CD4-positive, alpha-beta T cell (primary cell): ENCODE results near the gene SUZ12. TPM values are rescaled to one million over a fixed set of nuclear protein-coding genes. Genes with fewer than 3 reads are reported as not detected.

Source experiments
- ATAC-seq: fragments of 200-7000 bp; cut with Tn5 transposase; one replicate; pipeline ENCODE4 v1.10.0; 2022; ENCODE audit warnings: mild to moderate bottlenecking; ENCODE audit not compliant: poor library complexity
- CTCF ChIA-PET: fragments of 350-600 bp; sonication (Branson Sonifier 250); formaldehyde crosslinking; loops from one replicate; lab custom pipeline; 2021; ENCODE audit warnings: antibody characterized with exemption, inconsistent platforms; lab: Charles Lee
- POLR2A ChIA-PET: fragments of 350-600 bp; sonication (Branson Sonifier 250); formaldehyde crosslinking; loops from one replicate; lab custom pipeline; 2021; ENCODE audit warnings: antibody characterized with exemption, inconsistent platforms; lab: Charles Lee
- DNase-seq, 14 experiments: peaks; one replicate each; pipeline ENCODE4 v3.0.0-alpha.2; 2013 to 2020; ENCODE audit warnings: mixed read lengths in 2 of 14
- H3K27ac ChIP-seq, 2 donors: one replicate each; pipeline versions ENCODE4 v1.5.1 to v1.7.0; 2013; ENCODE audit warnings: low read length in 2 of 2, low read depth in 1 of 2, mild to moderate bottlenecking in 1 of 2
- H3K27me3 ChIP-seq, 2 experiments: 1 replicate in 1 of 2; 2 replicates in 1 of 2; pipeline versions ENCODE4 v1.6.1 to v1.7.0; 2013; ENCODE audit warnings: low read length in 2 of 2, control low read depth in 1 of 2, mild to moderate bottlenecking in 1 of 2, moderate library complexity in 1 of 2; ENCODE audit not compliant: insufficient read depth in 2 of 2, control insufficient read depth in 1 of 2
- H3K36me3 ChIP-seq: one replicate; pipeline ENCODE4 v1.6.1; 2013; ENCODE audit warnings: low read length, control low read depth; ENCODE audit not compliant: insufficient read depth
- H3K4me1 ChIP-seq: one replicate; pipeline ENCODE4 v1.6.1; 2013; ENCODE audit warnings: low read length, control low read depth; ENCODE audit not compliant: insufficient read depth
- H3K4me3 ChIP-seq: one replicate; pipeline ENCODE4 v1.5.1; 2013; ENCODE audit warnings: mild to moderate bottlenecking, low read length, moderate library complexity
- H3K9me3 ChIP-seq, 2 experiments: 1 replicate in 1 of 2; 2 replicates in 1 of 2; pipeline versions ENCODE4 v1.6.1 to v1.7.0; 2013; ENCODE audit warnings: low read length in 2 of 2, mild to moderate bottlenecking in 2 of 2, control low read depth in 1 of 2, moderate library complexity in 1 of 2; ENCODE audit not compliant: control insufficient read depth in 1 of 2, insufficient read depth in 1 of 2
- H3K27ac Mint-ChIP-seq: one replicate; pipeline ENCODE4 v1.8.0; 2020; ENCODE audit warnings: mixed read lengths
- H3K27me3 Mint-ChIP-seq: one replicate; pipeline ENCODE4 v1.8.0; 2021; ENCODE audit warnings: mixed read lengths
- H3K36me3 Mint-ChIP-seq: one replicate; pipeline ENCODE4 v1.8.0; 2021; ENCODE audit warnings: low read depth, mixed read lengths
- H3K4me1 Mint-ChIP-seq: one replicate; pipeline ENCODE4 v1.8.0; 2021; ENCODE audit warnings: low read depth, mixed read lengths
- H3K4me3 Mint-ChIP-seq: one replicate; pipeline ENCODE4 v1.8.0; 2020; ENCODE audit warnings: mild to moderate bottlenecking, mixed read lengths
- H3K9me3 Mint-ChIP-seq: one replicate; pipeline ENCODE4 v1.8.0; 2020; ENCODE audit warnings: mixed read lengths
- intact Hi-C, 2 experiments: fragments of 100-400 bp; cut with DNase I in 1 of 2; cut with micrococcal nuclease in 1 of 2; formaldehyde crosslinking; loops; one replicate each; pipeline versions ENCODE4 v1.15.1 to v1.9.0; 2023 to 2025; cut with DNase I, micrococcal nuclease
- total RNA-seq, 174 experiments: library from RNA in 2 of 174; stranded (reverse) in 2 of 174; gene quantifications; one replicate each; pipeline ENCODE4 v1.2.3 and lab custom pipeline; 2021 to 2026
- TF ChIP-seq, protein P1 (sequence below): fragments of 200-600 bp; IDR thresholded peaks from one replicate; pipeline ENCODE4 v1.8.0; 2022; ENCODE audit warnings: antibody characterized with exemption, mild to moderate bottlenecking

Gene SUZ12
- total RNA-seq, 2 experiments from 2014 or later, result 26.8 to 27.1 TPM

GRCh38 chr17:32016231-32016630 is 79.4 kb downstream of the SUZ12 start:
- peaks cover 29% of the 10 kb centered on the region for H3K36me3 ChIP-seq
- intact Hi-C loops, result no loop called here
- Mint-ChIP-seq H3K36me3 (peaks cover 34% of the 10 kb centered on the region), H3K4me1 (peaks cover 50% of the 10 kb centered on the region), H3K27ac (peak overlapping the region; percentile 43), H3K9me3 (no peaks in the 10 kb centered on the region), H3K4me3 (no peak overlapping the region), H3K27me3 (no peaks in the 10 kb centered on the region)
- H3K27ac ChIP-seq, result no peak overlapping the region
- peaks cover 20% of the 10 kb centered on the region for H3K4me1 ChIP-seq
- H3K9me3 ChIP-seq, result no peaks in the 10 kb centered on the region
- ATAC-seq (no peak), DNase-seq (no peak)
- H3K4me3 ChIP-seq, result no peak overlapping the region
- no peaks in the 10 kb centered on the region for H3K27me3 ChIP-seq
- ChIA-PET POLR2A (interaction anchor here (1.2 kb wide), 1 partner anchor 9 kb away, joined by 3 read pairs; the partner anchor contains the start of gene LRRC37B), CTCF (interaction anchor here (1.0 kb wide), 1 partner anchor 9 kb away, joined by 3 read pairs; the partner anchor contains the start of gene LRRC37B)
- TF ChIP-seq, protein P1, sequence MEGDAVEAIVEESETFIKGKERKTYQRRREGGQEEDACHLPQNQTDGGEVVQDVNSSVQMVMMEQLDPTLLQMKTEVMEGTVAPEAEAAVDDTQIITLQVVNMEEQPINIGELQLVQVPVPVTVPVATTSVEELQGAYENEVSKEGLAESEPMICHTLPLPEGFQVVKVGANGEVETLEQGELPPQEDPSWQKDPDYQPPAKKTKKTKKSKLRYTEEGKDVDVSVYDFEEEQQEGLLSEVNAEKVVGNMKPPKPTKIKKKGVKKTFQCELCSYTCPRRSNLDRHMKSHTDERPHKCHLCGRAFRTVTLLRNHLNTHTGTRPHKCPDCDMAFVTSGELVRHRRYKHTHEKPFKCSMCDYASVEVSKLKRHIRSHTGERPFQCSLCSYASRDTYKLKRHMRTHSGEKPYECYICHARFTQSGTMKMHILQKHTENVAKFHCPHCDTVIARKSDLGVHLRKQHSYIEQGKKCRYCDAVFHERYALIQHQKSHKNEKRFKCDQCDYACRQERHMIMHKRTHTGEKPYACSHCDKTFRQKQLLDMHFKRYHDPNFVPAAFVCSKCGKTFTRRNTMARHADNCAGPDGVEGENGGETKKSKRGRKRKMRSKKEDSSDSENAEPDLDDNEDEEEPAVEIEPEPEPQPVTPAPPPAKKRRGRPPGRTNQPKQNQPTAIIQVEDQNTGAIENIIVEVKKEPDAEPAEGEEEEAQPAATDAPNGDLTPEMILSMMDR, result no peak

DNA sequence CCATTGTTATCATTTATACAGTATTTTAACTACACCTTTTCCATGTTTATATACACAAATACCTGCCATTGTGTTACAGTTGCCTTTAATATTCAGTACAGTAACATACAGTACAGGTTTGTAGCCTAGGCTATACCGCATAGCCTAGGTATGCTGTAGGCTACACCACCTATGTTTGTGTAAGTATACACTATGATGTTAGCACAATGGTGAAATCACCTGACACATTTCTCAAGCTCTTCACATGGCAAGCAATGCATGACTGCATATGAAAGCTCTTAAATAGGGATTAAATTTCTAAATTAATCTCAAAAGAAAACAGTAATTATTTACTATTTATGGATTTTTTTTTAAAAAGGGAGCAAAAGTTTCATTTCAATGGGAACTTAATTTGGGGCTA is 82.4 kb downstream of the SUZ12 start:
- Histone ChIP-seq H3K9me3 (no peaks in the 10 kb centered on the region), H3K36me3 (peaks cover 39% of the 10 kb centered on the region), H3K27me3 (no peaks in the 10 kb centered on the region), H3K4me3 (no peak overlapping the region), H3K27ac (no peak overlapping the region), H3K4me1 (peaks cover 5% of the 10 kb centered on the region)
- DNase-seq (no peak), ATAC-seq (no peak)
- H3K36me3 Mint-ChIP-seq, result peaks cover 45% of the 10 kb centered on the region
- intact Hi-C loops, result no loop called here
- no peaks in the 10 kb centered on the region for H3K27me3 Mint-ChIP-seq
- ChIA-PET CTCF (interaction anchor here (2.1 kb wide), 1 partner anchor 13 kb away, joined by 8 read pairs; the partner anchor contains the start of gene LRRC37B), POLR2A (no interaction called here)
- TF ChIP-seq, protein P1, result no peak
- peaks cover 31% of the 10 kb centered on the region for H3K4me1 Mint-ChIP-seq
- H3K9me3 Mint-ChIP-seq, result no peaks in the 10 kb centered on the region
- no peak overlapping the region for H3K27ac Mint-ChIP-seq
- H3K4me3 Mint-ChIP-seq, result no peak overlapping the region

DNA sequence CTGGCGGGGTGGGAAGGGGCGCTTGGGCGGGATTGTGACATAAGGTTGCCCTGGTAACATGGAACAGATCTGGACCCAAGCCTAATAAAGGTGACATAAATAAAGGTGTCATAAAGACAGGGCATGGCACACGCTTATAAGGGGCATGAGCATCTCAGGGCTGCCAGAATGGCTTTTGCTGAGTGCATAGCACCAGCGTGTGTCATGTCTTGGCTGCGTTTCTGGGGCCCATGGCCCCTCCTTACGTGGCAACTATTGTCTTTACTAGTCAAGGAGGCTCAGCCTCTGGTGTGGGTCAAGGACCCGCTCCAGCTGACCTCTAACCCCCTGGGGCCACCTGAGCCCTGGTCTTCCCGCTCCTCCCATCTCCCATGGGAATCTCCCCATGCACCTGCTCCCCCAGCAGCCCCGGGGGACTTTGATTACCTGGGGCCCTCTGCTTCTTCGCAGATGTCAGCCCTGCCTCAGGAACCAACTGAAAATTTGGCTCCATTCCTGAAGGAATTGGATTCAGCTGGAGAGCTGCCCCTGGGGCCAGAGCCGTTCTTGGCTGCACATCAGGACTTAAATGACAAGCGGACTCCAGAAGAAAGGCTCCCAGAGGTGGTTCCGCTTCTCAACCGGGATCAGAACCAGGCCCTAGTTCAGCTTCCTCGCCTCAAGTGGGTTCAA is 84.3 kb downstream of the SUZ12 start:
- Mint-ChIP-seq H3K9me3 (no peaks in the 10 kb centered on the region), H3K27ac (no peak overlapping the region), H3K27me3 (no peaks in the 10 kb centered on the region), H3K36me3 (peaks cover 45% of the 10 kb centered on the region), H3K4me3 (no peak overlapping the region), H3K4me1 (peaks cover 18% of the 10 kb centered on the region)
- intact Hi-C loops, result no loop called here
- POLR2A ChIA-PET, result no interaction called here
- H3K36me3 ChIP-seq, result peaks cover 39% of the 10 kb centered on the region
- H3K4me3 ChIP-seq, result no peak overlapping the region
- no peak overlapping the region for H3K27ac ChIP-seq
- H3K9me3 ChIP-seq, result no peaks in the 10 kb centered on the region
- ATAC-seq (no peak), DNase-seq (no peak)
- no peaks in the 10 kb centered on the region for H3K4me1 ChIP-seq
- TF ChIP-seq, protein P1, result no peak
- no peaks in the 10 kb centered on the region for H3K27me3 ChIP-seq
- CTCF ChIA-PET, result no interaction called here
